ENCODE data around the gene CDH13. TPM values are rescaled to one million over a fixed set of nuclear protein-coding genes. Genes with fewer than 3 reads are reported as not detected.

Gene CDH13
- total RNA-seq, 3 donors from 2014 or later: 4.9 to 11.2 (median 9.8) TPM

DNA sequence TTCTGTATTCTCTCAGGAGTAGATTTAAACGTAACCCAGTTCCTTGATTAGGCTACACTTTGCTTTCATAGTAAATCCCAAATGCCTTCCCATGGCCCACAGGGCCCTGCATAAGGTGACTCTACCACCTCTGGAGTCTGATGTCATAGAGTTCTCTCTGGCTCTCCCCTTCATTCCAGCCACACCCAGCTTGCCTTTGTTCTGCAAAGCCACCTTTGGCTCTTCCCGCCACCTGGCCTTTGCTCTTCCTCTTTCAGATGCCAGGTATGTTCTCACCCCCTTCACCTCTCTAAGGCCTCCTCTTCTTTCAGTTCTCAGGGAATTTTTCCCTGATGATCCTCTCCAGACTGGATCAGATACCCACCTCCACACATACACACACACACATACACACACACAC is 1039.7 kb downstream of the CDH13 start:
- Histone ChIP-seq H3K36me3 (ENCODE audit: low read depth) (no peaks in the 10 kb centered on the region), H3K9me3 (no peaks in the 10 kb centered on the region), H3K4me3 (no peak overlapping the region), H3K4me1 (ENCODE audit: low read depth) (no peaks in the 10 kb centered on the region)
- peak in 1 of 3 donors; percentile 36 for DNase-seq
- TF ChIP-seq, protein P1, sequence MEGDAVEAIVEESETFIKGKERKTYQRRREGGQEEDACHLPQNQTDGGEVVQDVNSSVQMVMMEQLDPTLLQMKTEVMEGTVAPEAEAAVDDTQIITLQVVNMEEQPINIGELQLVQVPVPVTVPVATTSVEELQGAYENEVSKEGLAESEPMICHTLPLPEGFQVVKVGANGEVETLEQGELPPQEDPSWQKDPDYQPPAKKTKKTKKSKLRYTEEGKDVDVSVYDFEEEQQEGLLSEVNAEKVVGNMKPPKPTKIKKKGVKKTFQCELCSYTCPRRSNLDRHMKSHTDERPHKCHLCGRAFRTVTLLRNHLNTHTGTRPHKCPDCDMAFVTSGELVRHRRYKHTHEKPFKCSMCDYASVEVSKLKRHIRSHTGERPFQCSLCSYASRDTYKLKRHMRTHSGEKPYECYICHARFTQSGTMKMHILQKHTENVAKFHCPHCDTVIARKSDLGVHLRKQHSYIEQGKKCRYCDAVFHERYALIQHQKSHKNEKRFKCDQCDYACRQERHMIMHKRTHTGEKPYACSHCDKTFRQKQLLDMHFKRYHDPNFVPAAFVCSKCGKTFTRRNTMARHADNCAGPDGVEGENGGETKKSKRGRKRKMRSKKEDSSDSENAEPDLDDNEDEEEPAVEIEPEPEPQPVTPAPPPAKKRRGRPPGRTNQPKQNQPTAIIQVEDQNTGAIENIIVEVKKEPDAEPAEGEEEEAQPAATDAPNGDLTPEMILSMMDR (IDR thresholded peaks at IDR 0.05): no peak
- ATAC-seq: peak; percentile 64
- intact Hi-C loops (cut with DNase I, micrococcal nuclease): no loop called here

DNA sequence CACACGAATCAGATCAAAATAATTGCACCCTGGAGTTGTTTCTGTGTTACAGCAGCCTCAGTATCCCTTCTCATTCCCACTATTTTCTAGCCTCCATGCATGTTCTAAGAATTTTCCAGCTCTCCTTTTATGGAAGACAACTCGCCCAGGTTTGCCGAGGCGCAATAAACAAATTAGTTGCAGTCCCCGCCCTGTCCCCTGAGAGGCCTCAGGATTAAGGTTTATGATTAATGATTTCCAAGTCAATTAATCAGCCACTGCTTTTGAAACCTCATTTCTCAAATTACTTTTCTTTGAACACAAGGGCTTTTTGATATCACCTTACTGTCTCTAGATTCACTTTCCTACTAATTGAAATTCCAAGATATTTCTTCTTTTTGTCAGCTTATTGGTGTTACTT is 1042.7 kb downstream of the CDH13 start:
- TF ChIP-seq, protein P1 (IDR thresholded peaks at IDR 0.05): no peak
- DNase-seq (no peak), ATAC-seq (no peak)
- intact Hi-C loops (cut with DNase I, micrococcal nuclease): no loop called here
- H3K9me3 ChIP-seq: no peaks in the 10 kb centered on the region
- no peak overlapping the region for H3K4me3 ChIP-seq
- no peaks in the 10 kb centered on the region for H3K4me1 ChIP-seq (ENCODE audit: low read depth)
- H3K36me3 ChIP-seq (ENCODE audit: low read depth): no peaks in the 10 kb centered on the region

DNA sequence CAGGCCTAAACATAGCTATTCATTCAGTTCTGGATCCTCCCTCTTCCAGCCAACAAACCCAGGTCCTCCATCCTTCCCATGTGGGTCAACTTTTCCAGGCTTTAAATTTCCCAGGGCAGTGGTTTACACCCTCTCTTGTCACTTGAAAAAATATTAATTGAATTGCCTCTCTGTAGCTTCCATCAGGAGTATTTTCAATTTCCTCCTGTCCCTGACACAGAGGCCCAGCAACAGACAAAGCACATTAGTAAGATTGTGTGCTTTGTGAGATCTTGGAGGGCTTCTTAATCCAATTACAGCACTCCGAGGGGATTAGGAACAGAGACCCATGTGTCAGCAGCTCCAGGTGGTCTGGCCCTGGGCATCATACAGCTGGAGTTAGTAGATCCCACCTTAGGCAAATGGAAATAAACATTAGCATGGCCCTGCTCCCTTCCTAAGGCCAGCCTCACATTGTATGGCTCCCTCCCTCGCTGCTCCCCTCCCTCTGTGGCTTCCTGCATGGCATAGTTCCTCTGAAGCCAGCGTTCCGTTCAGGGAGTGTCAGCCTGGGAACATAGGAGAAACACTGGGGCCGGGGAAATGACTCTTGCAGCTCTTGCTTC is 1048.3 kb downstream of the CDH13 start:
- H3K9me3 ChIP-seq: no peaks in the 10 kb centered on the region
- no peaks in the 10 kb centered on the region for H3K4me1 ChIP-seq (ENCODE audit: low read depth)
- no peak for DNase-seq
- H3K36me3 ChIP-seq (ENCODE audit: low read depth): no peaks in the 10 kb centered on the region
- no peak overlapping the region for H3K4me3 ChIP-seq
- TF ChIP-seq, protein P1 (IDR thresholded peaks at IDR 0.05): no peak
- ATAC-seq: no peak
- intact Hi-C loops (cut with DNase I, micrococcal nuclease): no loop called here

DNA sequence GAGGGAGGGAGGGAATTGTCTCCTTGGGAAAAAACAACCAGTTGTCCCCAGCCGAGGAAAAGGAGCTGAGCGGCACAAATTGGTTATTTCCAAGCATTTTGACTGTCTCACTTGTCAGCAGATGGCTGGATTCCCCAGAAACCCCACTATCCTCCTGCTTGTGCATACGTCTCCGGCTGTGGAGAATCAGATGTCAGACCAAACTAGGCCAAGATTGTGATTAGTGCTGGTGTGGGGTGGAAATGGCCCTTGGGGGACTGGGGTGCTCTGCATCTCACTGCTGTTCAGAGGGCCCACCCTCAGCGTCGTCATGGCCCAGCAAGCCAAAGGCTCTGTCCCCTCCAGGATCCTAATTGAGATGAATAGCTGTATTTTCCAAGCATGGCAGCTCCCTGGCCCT is 1049.3 kb downstream of the CDH13 start:
- Histone ChIP-seq H3K9me3 (no peaks in the 10 kb centered on the region), H3K4me1 (ENCODE audit: low read depth) (no peaks in the 10 kb centered on the region), H3K36me3 (ENCODE audit: low read depth) (no peaks in the 10 kb centered on the region), H3K4me3 (no peak overlapping the region)
- DNase-seq (no peak), ATAC-seq (no peak)
- TF ChIP-seq, protein P1 (IDR thresholded peaks at IDR 0.05): no peak
- intact Hi-C loops (cut with DNase I, micrococcal nuclease): no loop called here

DNA sequence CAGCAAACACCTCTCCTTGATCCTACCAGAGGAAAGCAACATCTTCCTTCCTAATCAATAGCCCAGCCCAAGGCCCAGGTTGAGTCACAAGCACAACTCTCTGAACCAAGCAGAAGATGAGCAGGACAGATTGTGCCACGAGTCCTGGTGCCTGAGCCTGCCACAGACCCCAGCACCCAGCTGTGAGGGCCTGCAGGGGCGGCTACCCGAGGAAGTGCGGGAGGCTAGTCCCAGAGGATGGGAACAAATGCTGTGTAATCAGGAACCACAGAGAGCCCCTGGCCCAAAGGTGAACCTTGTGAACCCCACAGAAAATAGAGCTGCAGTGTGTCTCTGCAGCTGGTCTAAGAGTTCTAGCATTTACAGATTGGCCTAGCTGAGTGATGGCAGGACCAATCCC is 1054.2 kb downstream of the CDH13 start:
- H3K9me3 ChIP-seq: no peaks in the 10 kb centered on the region
- TF ChIP-seq, protein P1 (IDR thresholded peaks at IDR 0.05): no peak
- intact Hi-C loops (cut with DNase I, micrococcal nuclease): no loop called here
- no peak for DNase-seq
- ATAC-seq: no peak
- H3K4me3 ChIP-seq: no peak overlapping the region
- H3K36me3 ChIP-seq (ENCODE audit: low read depth): no peaks in the 10 kb centered on the region
- no peaks in the 10 kb centered on the region for H3K4me1 ChIP-seq (ENCODE audit: low read depth)

Measured in mucosa of descending colon (tissue), 3 donors.